Measurements from ENCODE around the gene NFKBIL1. TPM values are rescaled to one million over a fixed set of nuclear protein-coding genes. Genes with fewer than 3 reads are reported as not detected.
A peak's percentile ranks its signal among the peaks of the same experiment; 100 is the strongest.
"Not testable (repeated sequence)": the region's sequence is repeated elsewhere in the genome, so short reads cannot be mapped to it uniquely, and the experiment has no call there.

The NFKBIL1 gene
- total RNA-seq, 1 donor from 2014 or later, result 28.6 TPM

DNA sequence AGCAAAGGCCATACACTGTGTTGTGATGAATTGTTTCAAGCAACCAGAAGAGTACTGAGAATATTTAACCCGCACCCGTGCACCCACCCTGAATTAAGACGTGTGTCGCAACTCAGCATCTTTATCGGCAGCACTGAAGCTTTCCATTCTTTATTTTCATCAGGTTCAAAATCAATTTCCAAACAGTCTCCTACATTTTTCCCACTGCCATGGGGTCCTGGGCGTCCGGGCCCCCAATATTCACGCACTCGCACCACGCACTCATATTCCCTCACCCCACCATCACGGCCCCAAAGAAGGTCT lies 33.0 kb downstream of the NFKBIL1 start:
- no peak for DNase-seq (ENCODE audit: low spot score)

DNA sequence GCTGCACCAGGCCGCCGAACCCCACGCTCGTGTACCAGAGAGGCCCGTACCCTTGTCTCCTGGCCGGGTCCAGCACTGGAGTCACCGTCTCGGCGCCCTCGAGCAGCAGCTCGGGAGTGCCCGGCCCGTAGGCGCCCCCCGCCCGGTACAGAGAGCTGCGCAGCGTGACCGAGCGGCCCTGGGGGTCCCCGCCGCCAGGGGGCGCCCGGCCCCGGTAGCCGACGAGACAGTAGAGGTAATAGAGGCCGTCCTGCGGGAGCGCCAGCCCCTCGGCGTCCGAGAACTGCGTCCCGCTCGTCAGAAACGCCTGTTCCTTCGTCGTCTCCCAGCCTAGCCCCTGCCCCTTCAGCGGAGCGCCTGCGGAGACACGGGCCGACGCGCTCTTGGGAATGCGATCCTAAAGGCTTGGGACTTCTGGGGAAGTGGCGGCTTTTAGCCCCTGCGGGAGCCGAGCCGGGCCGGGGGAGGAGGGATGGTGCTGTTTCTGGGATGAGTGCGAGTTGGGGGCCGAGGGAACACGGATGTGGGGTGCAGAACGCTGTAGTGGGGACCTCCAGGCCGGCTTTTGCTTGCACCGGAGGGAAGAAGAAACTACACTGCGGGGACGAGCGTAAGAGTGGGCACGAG lies 33.5 kb downstream of the NFKBIL1 start:
- DNase-seq (ENCODE audit: low spot score), result peak; percentile 85

DNA sequence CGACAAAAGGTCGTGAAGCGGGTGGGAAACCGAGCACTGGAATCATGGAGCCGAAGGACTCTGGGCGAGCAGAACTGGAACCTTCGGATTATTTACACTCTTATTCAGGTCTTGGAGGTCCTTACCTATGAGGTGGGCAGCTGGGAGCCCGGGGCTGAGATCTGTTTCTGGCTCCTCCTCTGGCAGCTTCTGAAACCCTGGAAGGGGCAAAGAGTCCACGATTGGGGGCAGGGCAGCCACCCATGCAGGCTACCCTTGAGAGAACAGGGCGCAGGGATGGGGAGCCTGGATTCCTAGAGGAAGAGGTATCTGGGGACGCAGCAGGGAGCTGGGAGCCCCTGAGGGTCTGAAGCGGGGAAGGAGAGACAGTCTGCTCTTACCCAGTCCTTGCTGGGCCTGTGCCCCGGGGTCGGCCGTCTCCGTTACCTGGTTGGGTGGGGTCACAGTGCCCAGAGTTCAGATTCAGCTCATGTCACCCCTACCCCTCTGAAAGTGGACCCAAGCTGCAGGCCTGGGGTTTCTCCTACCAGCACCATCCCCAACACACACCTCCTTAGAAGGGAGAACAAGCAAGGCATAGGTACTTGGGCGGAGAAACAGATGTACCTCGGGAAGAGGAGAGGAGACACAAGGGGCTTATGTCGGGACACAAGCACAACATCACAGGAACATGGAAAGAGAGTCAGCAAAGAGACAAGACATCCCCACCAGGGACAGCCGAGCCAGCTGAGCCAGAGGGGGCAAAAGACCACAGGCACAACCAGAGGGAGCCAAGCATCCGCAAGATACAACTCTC lies 34.2 kb downstream of the NFKBIL1 start:
- no peak for DNase-seq (ENCODE audit: low spot score)

- DNase-seq (ENCODE audit: low spot score), result no peak
Observed at GRCh38 chr6:31582230-31582643, 34.8 kb downstream of the NFKBIL1 start, which contains the start of gene LTB. LTB (minus strand) TSS chr6:31582424; CDS start chr6:31582417, 7 bp downstream.

GRCh38 chr6:31585491-31585890 lies 38.1 kb downstream of the NFKBIL1 start:
- DNase-seq (ENCODE audit: low spot score), result no peak

DNA sequence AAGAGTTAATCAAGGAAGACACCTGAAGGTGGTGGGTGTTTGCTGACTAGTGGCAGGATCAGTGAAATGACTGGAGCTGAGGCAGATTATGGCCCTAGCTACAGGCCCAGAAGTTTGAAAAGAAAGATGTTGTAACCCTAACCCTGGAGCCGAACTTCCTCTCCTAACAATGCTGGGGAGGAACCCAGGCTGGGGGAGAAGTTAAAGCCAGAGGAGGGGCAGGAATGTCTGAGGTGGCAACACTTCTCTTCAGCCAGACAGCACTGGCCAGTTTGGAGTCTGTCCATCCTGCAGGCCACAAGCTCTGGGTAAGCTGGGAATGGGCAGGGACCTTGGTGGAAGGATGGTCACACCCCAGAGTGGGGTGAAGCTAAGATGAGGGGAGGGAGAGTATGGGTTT lies 38.6 kb downstream of the NFKBIL1 start, which contains the start of gene LST1:
Gene LST1, plus strand, starts transcription at position 270 of the 400 bp plus-strand sequence. CDS start 1,023 bp downstream, outside the sequence.
- peak; percentile 24 for DNase-seq (ENCODE audit: low spot score)

- no peak for DNase-seq (ENCODE audit: low spot score)
Observed at GRCh38 chr6:31586599-31587281, 39.3 kb downstream of the NFKBIL1 start.

DNA sequence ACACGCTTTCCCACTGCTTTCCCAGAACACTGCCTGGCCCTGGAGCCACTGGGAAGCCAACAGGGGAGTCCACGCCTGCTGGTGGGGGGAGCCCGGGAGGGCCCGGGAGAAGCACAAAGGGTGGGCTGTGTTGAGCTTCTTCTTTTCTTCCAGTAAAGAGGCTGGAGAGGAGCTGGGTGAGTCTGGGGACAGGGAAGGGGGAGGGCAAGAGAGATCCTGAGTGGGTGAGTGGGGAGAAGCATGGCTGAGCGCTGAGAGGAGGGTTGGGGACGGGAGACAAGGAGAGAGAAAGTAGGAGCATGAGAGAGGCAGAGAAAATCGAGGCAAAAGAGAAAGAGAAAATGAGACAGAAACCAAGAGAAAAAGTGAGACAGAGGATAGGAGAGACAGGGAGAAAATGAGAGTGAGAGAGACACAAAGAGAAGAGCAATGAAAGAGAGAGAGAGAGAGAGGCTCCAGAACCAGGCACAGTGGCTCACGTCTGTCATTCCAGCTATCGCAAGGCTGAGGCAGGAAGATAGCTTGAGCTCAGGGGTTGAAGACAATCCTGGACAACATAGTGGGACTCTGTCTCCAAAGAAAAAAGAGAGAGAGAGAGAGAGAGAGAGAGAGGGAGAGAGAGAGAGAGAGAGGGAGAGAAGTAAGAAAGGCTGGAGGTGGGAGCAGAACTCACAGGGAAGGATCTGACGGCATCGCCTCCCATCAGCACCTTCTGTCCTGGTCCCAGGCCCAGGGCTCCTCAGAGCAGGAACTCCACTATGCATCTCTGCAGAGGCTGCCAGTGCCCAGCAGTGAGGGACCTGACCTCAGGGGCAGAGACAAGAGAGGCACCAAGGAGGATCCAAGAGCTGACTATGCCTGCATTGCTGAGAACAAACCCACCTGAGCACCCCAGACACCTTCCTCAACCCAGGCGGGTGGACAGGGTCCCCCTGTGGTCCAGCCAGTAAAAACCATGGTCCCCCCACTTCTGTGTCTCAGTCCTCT lies 40.7 kb downstream of the NFKBIL1 start:
- DNase-seq (ENCODE audit: low spot score), result no peak

GRCh38 chr6:31588871-31589650 lies 41.7 kb downstream of the NFKBIL1 start:
- DNase-seq (ENCODE audit: low spot score), result no peak

GRCh38 chr6:31590691-31591090 lies 43.3 kb downstream of the NFKBIL1 start:
- DNase-seq (ENCODE audit: low spot score), result not testable (repeated sequence)

DNA sequence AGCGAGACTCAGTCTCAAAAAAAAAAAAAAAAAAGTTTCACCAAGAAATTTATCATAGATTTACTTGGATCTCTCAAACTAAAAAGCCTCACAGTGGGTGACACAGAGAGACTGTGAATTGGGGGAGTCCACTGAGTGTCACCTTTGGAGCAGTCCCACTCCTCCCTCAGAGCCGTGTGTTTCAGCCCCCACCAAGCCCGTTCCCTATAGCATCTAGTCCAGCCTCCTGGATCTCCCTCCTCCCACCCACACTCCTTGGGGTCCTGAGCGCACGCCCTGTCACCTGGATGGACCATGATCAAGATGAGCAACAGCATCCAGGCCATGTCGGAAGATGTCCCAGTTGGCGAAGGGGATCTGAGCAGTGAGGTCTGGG lies 45.0 kb downstream of the NFKBIL1 start:
- no peak for DNase-seq (ENCODE audit: low spot score)

- no peak for DNase-seq (ENCODE audit: low spot score)
Observed at GRCh38 chr6:31597006-31597405, 49.6 kb downstream of the NFKBIL1 start.

GRCh38 chr6:31607317-31607716 lies 59.9 kb downstream of the NFKBIL1 start:
- no peak for DNase-seq (ENCODE audit: low spot score)

Other genes starting within 250 kb of the NFKBIL1 start
- 113 TPM for gene HLA-B, start 190.4 kb upstream of the NFKBIL1 start, total RNA-seq (ENCODE audit: insufficient read depth, low replicate concordance)
- 6.0 TPM for gene MICA, start 144.0 kb upstream of the NFKBIL1 start, total RNA-seq (ENCODE audit: insufficient read depth, low replicate concordance)
- gene MICB, start 49.5 kb upstream of the NFKBIL1 start, total RNA-seq (ENCODE audit: insufficient read depth, low replicate concordance), result 0.24 TPM
- gene MCCD1, start 18.6 kb upstream of the NFKBIL1 start, total RNA-seq (ENCODE audit: insufficient read depth, low replicate concordance), result not detected
- gene DDX39B, start 5.6 kb upstream of the NFKBIL1 start, total RNA-seq (ENCODE audit: insufficient read depth, low replicate concordance), result 185 TPM
- gene ATP6V1G2, start 1.0 kb upstream of the NFKBIL1 start, total RNA-seq (ENCODE audit: insufficient read depth, low replicate concordance), result 3.6 TPM
- gene LTA, start 24.7 kb downstream of the NFKBIL1 start, total RNA-seq (ENCODE audit: insufficient read depth, low replicate concordance), result not detected
- 1.4 TPM for gene TNF, start 28.0 kb downstream of the NFKBIL1 start, total RNA-seq (ENCODE audit: insufficient read depth, low replicate concordance)
- gene LTB, start 34.8 kb downstream of the NFKBIL1 start, total RNA-seq (ENCODE audit: insufficient read depth, low replicate concordance), result 0.96 TPM
- not detected for gene LST1, start 38.7 kb downstream of the NFKBIL1 start, total RNA-seq (ENCODE audit: insufficient read depth, low replicate concordance)
- not detected for gene NCR3, start 45.4 kb downstream of the NFKBIL1 start, total RNA-seq (ENCODE audit: insufficient read depth, low replicate concordance)
- 63.6 TPM for gene AIF1, start 67.6 kb downstream of the NFKBIL1 start, total RNA-seq (ENCODE audit: insufficient read depth, low replicate concordance)
- gene PRRC2A, start 73.1 kb downstream of the NFKBIL1 start, total RNA-seq (ENCODE audit: insufficient read depth, low replicate concordance), result 21.4 TPM
- gene BAG6, start 105.1 kb downstream of the NFKBIL1 start, total RNA-seq (ENCODE audit: insufficient read depth, low replicate concordance), result 58.7 TPM
- not detected for gene APOM, start 108.3 kb downstream of the NFKBIL1 start, total RNA-seq (ENCODE audit: insufficient read depth, low replicate concordance)
- 24.1 TPM for gene C6orf47, start 113.2 kb downstream of the NFKBIL1 start, total RNA-seq (ENCODE audit: insufficient read depth, low replicate concordance)
- gene GPANK1, start 117.4 kb downstream of the NFKBIL1 start, total RNA-seq (ENCODE audit: insufficient read depth, low replicate concordance), result 9.6 TPM
- gene CSNK2B, start 118.5 kb downstream of the NFKBIL1 start, total RNA-seq (ENCODE audit: insufficient read depth, low replicate concordance), result 36.6 TPM
- gene LY6G5B, start 122.4 kb downstream of the NFKBIL1 start, total RNA-seq (ENCODE audit: insufficient read depth, low replicate concordance), result 1.2 TPM
- gene LY6G5C, start 133.5 kb downstream of the NFKBIL1 start, total RNA-seq (ENCODE audit: insufficient read depth, low replicate concordance), result 0.48 TPM
- 33.7 TPM for gene ABHD16A, start 155.7 kb downstream of the NFKBIL1 start, total RNA-seq (ENCODE audit: insufficient read depth, low replicate concordance)
- gene LY6G6F, start 159.3 kb downstream of the NFKBIL1 start, total RNA-seq (ENCODE audit: insufficient read depth, low replicate concordance), result not detected
- gene LY6G6D, start 167.7 kb downstream of the NFKBIL1 start, total RNA-seq (ENCODE audit: insufficient read depth, low replicate concordance), result not detected
- 3.1 TPM for gene LY6G6C, start 174.1 kb downstream of the NFKBIL1 start, total RNA-seq (ENCODE audit: insufficient read depth, low replicate concordance)
- 3.1 TPM for gene MPIG6B, start 175.8 kb downstream of the NFKBIL1 start, total RNA-seq (ENCODE audit: insufficient read depth, low replicate concordance)
- gene DDAH2, start 181.7 kb downstream of the NFKBIL1 start, total RNA-seq (ENCODE audit: insufficient read depth, low replicate concordance), result 87.4 TPM
- 203 TPM for gene CLIC1, start 188.9 kb downstream of the NFKBIL1 start, total RNA-seq (ENCODE audit: insufficient read depth, low replicate concordance)
- gene MSH5, start 192.4 kb downstream of the NFKBIL1 start, total RNA-seq (ENCODE audit: insufficient read depth, low replicate concordance), result 8.2 TPM
- gene SAPCD1, start 215.0 kb downstream of the NFKBIL1 start, total RNA-seq (ENCODE audit: insufficient read depth, low replicate concordance), result not detected
- not detected for gene VWA7, start 229.7 kb downstream of the NFKBIL1 start, total RNA-seq (ENCODE audit: insufficient read depth, low replicate concordance)
- 18.8 TPM for gene VARS1, start 248.1 kb downstream of the NFKBIL1 start, total RNA-seq (ENCODE audit: insufficient read depth, low replicate concordance)

All from umbilical cord (tissue), 2 donors.